HepG2 (cell line): ENCODE measurements around the gene PPP1R15A. TPM values are rescaled to one million over a fixed set of nuclear protein-coding genes. Genes with fewer than 3 reads are reported as not detected.
"Not testable (repeated sequence)": the region's sequence is repeated elsewhere in the genome, so short reads cannot be mapped to it uniquely, and the experiment has no call there.

Source experiments
- ATAC-seq: fragments of 200-7000 bp; cut with Tn5 transposase; 3 replicates; pipeline ENCODE4 v1.9.1; 2020; ENCODE audit warnings: mild to moderate bottlenecking, moderate library complexity
- BruUV-seq: library from RNA; stranded (reverse); fragments of 400-500 nt; replicated peaks from 2 replicates; lab custom pipeline; 2021; lab: Mats Ljungman, UMichigan
- CTCF ChIA-PET: fragments of 300-600 bp; formaldehyde crosslinking; extraction: SDS; loops from one replicate; lab custom pipeline; 2021; ENCODE audit warnings: low total read pairs, inconsistent platforms, low intra/inter-chr PET ratio; lab: Yijun Ruan, JAX
- POLR2A ChIA-PET: fragments of 350-600 bp; sonication (Branson Sonifier 250); formaldehyde crosslinking; loops from one replicate; lab custom pipeline; 2020; ENCODE audit warnings: antibody characterized with exemption, inconsistent platforms; lab: Yijun Ruan, JAX
- DNase-seq: peaks from one replicate; pipeline ENCODE4 v3.0.0-alpha.2; 2015; ENCODE audit warnings: low spot score
- FAIRE-seq: peaks from 3 replicates; lab custom pipeline; 2011; peaks lifted over from hg19 to GRCh38; lab: Jason Lieb, UNC
- H2AFZ ChIP-seq: one replicate; pipeline ENCODE4 v1.6.1; 2011; ENCODE audit warnings: low read length, inconsistent platforms
- H3K27ac ChIP-seq: fragments of 300-600 bp; 3 replicates; pipeline ENCODE4 v1.8.0; 2011; ENCODE audit warnings: mixed run types, mild to moderate bottlenecking, mixed read lengths, low read length, inconsistent platforms; ENCODE audit not compliant: insufficient read depth; ENCODE audit errors: extremely low read length
- H3K27me3 ChIP-seq, 2 experiments: fragments of 200-600 bp in 1 of 2; 2 replicates in 1 of 2; 3 replicates in 1 of 2; pipeline versions ENCODE4 v1.6.0 to v1.8.0; 2011; ENCODE audit warnings: low read length in 2 of 2, mild to moderate bottlenecking in 2 of 2, moderate library complexity in 2 of 2, inconsistent platforms in 1 of 2; ENCODE audit not compliant: insufficient read depth in 2 of 2, control insufficient read depth in 1 of 2
- H3K36me3 ChIP-seq, 2 experiments: fragments of 200-600 bp in 1 of 2; replicated peaks in 1 of 2; 2 replicates in 1 of 2; 3 replicates in 1 of 2; pipeline versions ENCODE4 v1.5.1 to v1.8.0; 2011; ENCODE audit warnings: low read length in 2 of 2, inconsistent platforms in 1 of 2; ENCODE audit not compliant: insufficient read depth in 2 of 2, control insufficient read depth in 1 of 2
- H3K4me1 ChIP-seq: 2 replicates; pipeline ENCODE4 v1.5.1; 2012; ENCODE audit warnings: low read length, inconsistent platforms; ENCODE audit not compliant: insufficient read depth
- H3K4me2 ChIP-seq: 2 replicates; pipeline ENCODE4 v1.6.0; 2011; ENCODE audit warnings: low read depth, low read length, inconsistent platforms
- H3K4me3 ChIP-seq, 3 experiments: fragments of 200-600 bp in 1 of 3; sonication (generic), shearing (Covaris generic) in 1 of 3; replicated peaks in 1 of 3; 2 replicates each; pipeline ENCODE4 v1.5.1; 2011 to 2016; ENCODE audit warnings: low read length in 3 of 3, inconsistent platforms in 2 of 3, low read depth in 2 of 3, mild to moderate bottlenecking in 2 of 3, control low read depth in 1 of 3, mixed read lengths in 1 of 3; ENCODE audit not compliant: insufficient read depth in 1 of 3
- H3K79me2 ChIP-seq: one replicate; pipeline ENCODE4 v1.6.1; 2011; ENCODE audit warnings: low read length, inconsistent platforms; ENCODE audit not compliant: insufficient read depth
- H3K9ac ChIP-seq: 2 replicates; pipeline ENCODE4 v1.6.0; 2011; ENCODE audit warnings: mild to moderate bottlenecking, low read depth, low read length, inconsistent platforms; ENCODE audit not compliant: insufficient read depth
- H3K9me3 ChIP-seq: 2 replicates; pipeline ENCODE4 v1.5.1; 2012; ENCODE audit warnings: mild to moderate bottlenecking, low read length
- H4K20me1 ChIP-seq: 2 replicates; pipeline ENCODE4 v1.6.0; 2011; ENCODE audit warnings: inconsistent platforms, mild to moderate bottlenecking, low read length, moderate library complexity; ENCODE audit not compliant: insufficient read depth
- ESRRA ChIP-seq: sonication (generic); formaldehyde crosslinking; IDR thresholded peaks from 2 replicates; pipeline ENCODE4 v1.5.1; 2020; ENCODE audit warnings: mild to moderate bottlenecking, low read depth, missing genetic modification reagents
- GATAD2A ChIP-seq: IDR thresholded peaks from 2 replicates; pipeline ENCODE4 v1.6.1; 2016
- HOXA7 ChIP-seq: sonication (generic); formaldehyde crosslinking; IDR thresholded peaks from 2 replicates; pipeline ENCODE4 v1.8.1; 2022; ENCODE audit warnings: mild to moderate bottlenecking, missing genetic modification reagents, moderate library complexity
- NR2C2 ChIP-seq: sonication (generic); formaldehyde crosslinking; IDR thresholded peaks from 2 replicates; pipeline ENCODE4 v1.4.0; 2020; ENCODE audit warnings: missing genetic modification reagents, mild to moderate bottlenecking, moderate library complexity, borderline replicate concordance
- PBX3 ChIP-seq: sonication (generic); formaldehyde crosslinking; IDR thresholded peaks from 2 replicates; pipeline ENCODE4 v1.8.1; 2023; ENCODE audit warnings: missing genetic modification reagents, inconsistent platforms, borderline replicate concordance
- PLRG1 ChIP-seq: fragments of 450-650 bp; conservative IDR thresholded peaks from 2 replicates; pipeline ENCODE4 v1.6.1; 2016
- POLR2A ChIP-seq, 2 experiments: IDR thresholded peaks; 2 replicates each; pipeline ENCODE4 v1.6.1; 2011; ENCODE audit warnings: low read depth in 2 of 2, low read length in 2 of 2, mild to moderate bottlenecking in 1 of 2, moderate library complexity in 1 of 2; ENCODE audit not compliant: insufficient read depth in 1 of 2
- REPIN1 ChIP-seq: sonication (generic); formaldehyde crosslinking; IDR thresholded peaks from 2 replicates; pipeline ENCODE4 v1.8.0; 2022; ENCODE audit warnings: missing genetic modification reagents, low read depth, mild to moderate bottlenecking, borderline replicate concordance
- ZFP91 ChIP-seq: sonication (generic); formaldehyde crosslinking; IDR thresholded peaks from 2 replicates; pipeline ENCODE4 v1.9.0; 2022; ENCODE audit warnings: missing genetic modification reagents, mild to moderate bottlenecking, borderline replicate concordance
- ZNF574 ChIP-seq: sonication (generic); formaldehyde crosslinking; IDR thresholded peaks from 2 replicates; pipeline ENCODE4 v1.4.0; 2020; ENCODE audit warnings: missing genetic modification reagents
- WGBS: methylation state at CpG from one replicate; pipeline ENCODE4 v1.1.6; 2017; ENCODE audit warnings: low lambda C conversion rate; 5-methylcytosine and 5-hydroxymethylcytosine counted together
- in situ Hi-C: cut with HindIII; loops from 2 replicates; pipeline ENCODE4 v1.10.0; 2017; ENCODE audit warnings: low pct_unique_long_range_greater_than_20kb; ENCODE audit not compliant: extremely low pct_ligation_motif_present
- intact Hi-C: fragments of 100-400 bp; cut with micrococcal nuclease; formaldehyde crosslinking; loops from one replicate; pipeline ENCODE4 v1.10.0; 2022; ENCODE audit not compliant: unreplicated experiment
- polyA plus RNA-seq, 8 experiments: library from polyadenylated mRNA; depleted of rRNA in 3 of 8; stranded (reverse) in 7 of 8; unstranded in 1 of 8; fragments of >200 nt; fragmentation: Illumina TruSeq in 4 of 8; extraction: Trizol in 4 of 8; gene quantifications; 2 replicates each; pipeline versions ENCODE4 v1.2.1 to v1.2.3, GENCODE V29; 2011 to 2016; ENCODE audit warnings: low read depth in 4 of 8, missing spikeins in 1 of 8, mixed read lengths in 1 of 8; ENCODE audit not compliant: insufficient read depth in 1 of 8
- total RNA-seq, 5 experiments: library from RNA; depleted of rRNA; stranded (reverse); fragments of >200 nt; fragmentation: Illumina TruSeq; extraction: Trizol; gene quantifications; 2 replicates each; pipeline ENCODE4 v1.2.3, GENCODE V29; 2016; ENCODE audit warnings: low read depth in 1 of 5

Gene PPP1R15A
- total and polyA plus RNA-seq, 2 of the 13 experiments (the other 11 are each of a cell fraction or from before 2014, with no cell fraction given), result 15.6 to 18.5 TPM

GRCh38 chr19:48899386-48899749 is 27.1 kb downstream of the PPP1R15A start:
- Histone ChIP-seq H3K27ac (peak overlapping the region; percentile 77), H3K4me3 (peak overlapping the region; percentile 73 to 97 (median 96); a peak in 5 of 6 replicates), H3K4me1 (peaks cover 44% of the 10 kb centered on the region), H3K4me2 (peak overlapping the region; percentile 80), H3K9ac (peak overlapping the region; percentile 67; the same call in 1 of the 2 replicates), H3K79me2 (peaks cover 14% of the 10 kb centered on the region)
- TF ChIP-seq ZFP91 (CRISPR knock-in tag), result 0 out of 2 replicates have a peak, but pooled peaks have one; percentile 19
- CTCF ChIA-PET, H4K20me1 ChIP-seq, FAIRE-seq, H2AFZ ChIP-seq, H3K9me3 ChIP-seq, DNase-seq, H3K36me3 ChIP-seq, ATAC-seq, H3K27me3 ChIP-seq, intact Hi-C loops, BruUV-seq, in situ Hi-C loops: not testable (repeated sequence)
- POLR2A ChIA-PET, result interaction anchor here (0.8 to 3.1 kb wide), 17 partner anchors 17 to 280 kb away, joined by 3 to 26 read pairs (median 7); partner anchors contain the start of genes BAX, DHDH, FTL and GYS1
- 77% methylated on average over 11 of the region's 11 CpGs for WGBS

GRCh38 chr19:48899781-48900476 is 27.7 kb downstream of the PPP1R15A start, which contains the start of gene NUCB1:
TSS of gene NUCB1 (plus strand) at chr19:48900312. CDS start at chr19:48900797, 485 bp downstream.
- Histone ChIP-seq H3K36me3 (peaks cover 2 to 7% of the 10 kb centered on the region in 2 experiments; a peak in 4 of 5 replicates), H3K4me3 (peak within 1 kb of the TSS; percentile 73 to 97 (median 96)), H3K4me2 (peak within 1 kb of the TSS; percentile 80), H3K27ac (peak within 1 kb of the TSS; percentile 77), H3K27me3 (no peaks in the 10 kb centered on the region; a peak in 1 of 5 replicates), H3K9me3 (no peaks in the 10 kb centered on the region), H3K9ac (peak within 1 kb of the TSS; percentile 84), H3K4me1 (peaks cover 44% of the 10 kb centered on the region), H4K20me1 (no peaks in the 10 kb centered on the region), H2AFZ (peak within 1 kb of the TSS; percentile 69), H3K79me2 (peaks cover 14% of the 10 kb centered on the region)
- DNase-seq (peak; percentile 97), FAIRE-seq (peak; percentile 93), ATAC-seq (peak; percentile 91)
- no TSS peak for BruUV-seq
- ChIA-PET POLR2A (interaction anchor here (0.8 to 3.1 kb wide), 17 partner anchors 16 to 281 kb away, joined by 3 to 26 read pairs (median 7); partner anchors contain the start of genes BAX, DHDH, FTL and GYS1), CTCF (no interaction called here)
- WGBS, result 2% methylated on average over 28 of the region's 34 CpGs
- intact Hi-C loops (loop anchor here (2.0 kb wide), 1 partner anchor 63 kb away; no protein-coding TSS in a partner anchor), in situ Hi-C loops (no loop called here)
- peak; percentile 99 for TF ChIP-seq NR2C2 (CRISPR knock-in tag)
- peak; percentile 87 for TF ChIP-seq ZNF574 (CRISPR knock-in tag)
- TF ChIP-seq ESRRA (CRISPR knock-in tag), result 0 out of 2 replicates have a peak, but pooled peaks have one; percentile 18
- peak; percentile 65; the same call in 1 of the 2 replicates for TF ChIP-seq PBX3 (CRISPR knock-in tag)
- TF ChIP-seq POLR2A (IDR thresholded peaks at IDR 0.05; ENCODE audit: insufficient read depth in 1 of 2, low read depth in 2 of 2, low read length in 2 of 2), result peak; percentile 23 to 77; a peak in 2 of 4 replicates
- TF ChIP-seq GATAD2A (CRISPR knock-in tag), result peak; percentile 55
- TF ChIP-seq REPIN1, result peak; percentile 72; the same call in 1 of the 2 replicates
- no peak for TF ChIP-seq PLRG1
- no peak for TF ChIP-seq HOXA7
